Mesendoderm (in vitro differentiated cells): ENCODE measurements around the gene C16orf78.
A peak's percentile ranks its signal among the peaks of the same experiment; 100 is the strongest.

Experiments
- DNase-seq: peaks from one replicate; pipeline ENCODE4 v3.0.0; 2013
- H2AK5ac ChIP-seq: 2 replicates; pipeline ENCODE4 v1.6.1; 2013; ENCODE audit warnings: low read length, inconsistent platforms
- H2BK120ac ChIP-seq: 2 replicates; pipeline ENCODE4 v1.6.1; 2013; ENCODE audit warnings: low read depth, mild to moderate bottlenecking, low read length, moderate library complexity, mixed read lengths
- H2BK15ac ChIP-seq: replicated peaks from 2 replicates; pipeline ENCODE4 v1.6.1; 2013; ENCODE audit warnings: low read depth, mild to moderate bottlenecking, moderate library complexity
- H2BK5ac ChIP-seq: 2 replicates; pipeline ENCODE4 v1.6.1; 2013; ENCODE audit warnings: low read length, inconsistent platforms
- H3K18ac ChIP-seq: 2 replicates; pipeline ENCODE4 v1.6.1; 2013; ENCODE audit warnings: mild to moderate bottlenecking, low read length, mixed read lengths
- H3K23ac ChIP-seq: one replicate; pipeline ENCODE4 v1.6.1; 2013; ENCODE audit warnings: low read length
- H3K27ac ChIP-seq: 2 replicates; pipeline ENCODE4 v1.5.1; 2013; ENCODE audit warnings: low read depth, mild to moderate bottlenecking, inconsistent platforms, low read length, moderate library complexity
- H3K27me3 ChIP-seq: 2 replicates; pipeline ENCODE4 v1.6.1; 2013; ENCODE audit warnings: low read length, control low read depth, mild to moderate bottlenecking, inconsistent platforms; ENCODE audit not compliant: insufficient read depth, poor library complexity
- H3K36me3 ChIP-seq: 2 replicates; pipeline ENCODE4 v1.6.1; 2013; ENCODE audit warnings: low read length, inconsistent platforms; ENCODE audit not compliant: control insufficient read depth, insufficient read depth
- H3K4ac ChIP-seq: one replicate; pipeline ENCODE4 v1.6.1; 2013; ENCODE audit warnings: low read depth, mild to moderate bottlenecking, low read length, moderate library complexity
- H3K4me1 ChIP-seq: 2 replicates; pipeline ENCODE4 v1.6.1; 2013; ENCODE audit warnings: low read depth, low read length, inconsistent platforms; ENCODE audit not compliant: control insufficient read depth
- H3K4me2 ChIP-seq: 2 replicates; pipeline ENCODE4 v1.6.1; 2013; ENCODE audit warnings: low read length
- H3K4me3 ChIP-seq: 2 replicates; pipeline ENCODE4 v1.5.1; 2013; ENCODE audit warnings: mild to moderate bottlenecking, low read length
- H3K56ac ChIP-seq: one replicate; pipeline ENCODE4 v1.6.1; 2013; ENCODE audit warnings: low read length
- H3K79me1 ChIP-seq: 2 replicates; pipeline ENCODE4 v1.6.1; 2013; ENCODE audit warnings: low read length, inconsistent platforms
- H3K79me2 ChIP-seq: 2 replicates; pipeline ENCODE4 v1.6.1; 2013; ENCODE audit warnings: mild to moderate bottlenecking, low read length; ENCODE audit not compliant: control insufficient read depth, insufficient read depth
- H3K9ac ChIP-seq: 2 replicates; pipeline ENCODE4 v1.6.1; 2013; ENCODE audit warnings: low read length, inconsistent platforms
- H4K5ac ChIP-seq: one replicate; pipeline ENCODE4 v1.6.1; 2013; ENCODE audit warnings: low read length
- H4K8ac ChIP-seq: one replicate; pipeline ENCODE4 v1.6.1; 2013; ENCODE audit warnings: low read depth, mild to moderate bottlenecking, control low read depth, low read length, moderate library complexity
- WGBS: extraction: QIAGEN DNeasy Blood & Tissue Kit; methylation state at CpG from one replicate; pipeline ENCODE4 v1.1.7; 2013; ENCODE audit warnings: low lambda C conversion rate, missing lambda C conversion rate; ENCODE audit not compliant: insufficient coverage; ENCODE audit errors: extremely low coverage; 5-methylcytosine and 5-hydroxymethylcytosine counted together

Gene C16orf78

GRCh38 chr16:49376206-49376605 is 2.6 kb downstream of the C16orf78 start:
- no CpG with 5 or more reads among the region's 4 CpGs for WGBS
- H3K27ac ChIP-seq = no peak overlapping the region
- no peak overlapping the region for H3K4me3 ChIP-seq
- H3K79me2 ChIP-seq = no peaks in the 10 kb centered on the region
- peaks cover 8% of the 10 kb centered on the region for H3K4me1 ChIP-seq
- no peak overlapping the region for H3K4me2 ChIP-seq
- H3K36me3 ChIP-seq = no peaks in the 10 kb centered on the region
- H2AK5ac ChIP-seq = no peak overlapping the region
- H4K8ac ChIP-seq = no peak overlapping the region
- no peak overlapping the region for H3K23ac ChIP-seq
- no peak overlapping the region for H2BK15ac ChIP-seq
- no peak overlapping the region for H3K4ac ChIP-seq
- H4K5ac ChIP-seq = no peak overlapping the region
- H3K18ac ChIP-seq = no peak overlapping the region
- H2BK5ac ChIP-seq = no peak overlapping the region
- no peak overlapping the region for H2BK120ac ChIP-seq
- DNase-seq = no peak
- H3K79me1 ChIP-seq = no peaks in the 10 kb centered on the region
- no peak overlapping the region for H3K56ac ChIP-seq
- no peaks in the 10 kb centered on the region for H3K27me3 ChIP-seq
- no peak overlapping the region for H3K9ac ChIP-seq

- H3K4me1 ChIP-seq = peaks cover 8% of the 10 kb centered on the region
- no peaks in the 10 kb centered on the region for H3K27me3 ChIP-seq
- H2BK120ac ChIP-seq = no peak overlapping the region
- H3K9ac ChIP-seq = no peak overlapping the region
- H3K18ac ChIP-seq = no peak overlapping the region
- no peaks in the 10 kb centered on the region for H3K79me2 ChIP-seq
- H3K56ac ChIP-seq = no peak overlapping the region
- H4K8ac ChIP-seq = no peak overlapping the region
- no peak overlapping the region for H2AK5ac ChIP-seq
- no peak overlapping the region for H3K23ac ChIP-seq
- H2BK5ac ChIP-seq = no peak overlapping the region
- no peak overlapping the region for H3K4me3 ChIP-seq
- WGBS = no CpG with 5 or more reads among the region's 7 CpGs
- H4K5ac ChIP-seq = no peak overlapping the region
- no peak overlapping the region for H2BK15ac ChIP-seq
- no peaks in the 10 kb centered on the region for H3K79me1 ChIP-seq
- no peak overlapping the region for H3K27ac ChIP-seq
- no peak for DNase-seq
- H3K36me3 ChIP-seq = no peaks in the 10 kb centered on the region
- no peak overlapping the region for H3K4ac ChIP-seq
- no peak overlapping the region for H3K4me2 ChIP-seq
Measured at GRCh38 chr16:49377196-49377755, 3.7 kb downstream of the C16orf78 start.

- Histone ChIP-seq H3K27me3 (no peaks in the 10 kb centered on the region), H2BK120ac (no peak overlapping the region), H4K8ac (no peak overlapping the region), H3K4me2 (no peak overlapping the region), H3K79me1 (no peaks in the 10 kb centered on the region), H3K4me3 (no peak overlapping the region), H3K36me3 (no peaks in the 10 kb centered on the region), H2BK5ac (no peak overlapping the region), H3K23ac (no peak overlapping the region), H3K27ac (no peak overlapping the region), H3K18ac (no peak overlapping the region), H2BK15ac (no peak overlapping the region), H3K4ac (no peak overlapping the region), H3K4me1 (peaks cover 8% of the 10 kb centered on the region), H3K9ac (no peak overlapping the region), H3K56ac (no peak overlapping the region), H3K79me2 (no peaks in the 10 kb centered on the region), H2AK5ac (no peak overlapping the region), H4K5ac (no peak overlapping the region)
- WGBS = no CpG with 5 or more reads among the region's 11 CpGs
- DNase-seq = no peak
Measured at GRCh38 chr16:49378238-49378637, 4.6 kb downstream of the C16orf78 start.

GRCh38 chr16:49378816-49379215 is 5.2 kb downstream of the C16orf78 start:
- H2BK5ac ChIP-seq = no peak overlapping the region
- H3K23ac ChIP-seq = no peak overlapping the region
- H3K4me3 ChIP-seq = no peak overlapping the region
- no peak overlapping the region for H3K18ac ChIP-seq
- no peak overlapping the region for H4K5ac ChIP-seq
- no CpG with 5 or more reads among the region's 1 CpG for WGBS
- H3K79me1 ChIP-seq = no peaks in the 10 kb centered on the region
- no peaks in the 10 kb centered on the region for H3K79me2 ChIP-seq
- H3K56ac ChIP-seq = no peak overlapping the region
- H3K27ac ChIP-seq = no peak overlapping the region
- H3K4ac ChIP-seq = no peak overlapping the region
- H3K4me1 ChIP-seq = peaks cover 4% of the 10 kb centered on the region
- H3K4me2 ChIP-seq = no peak overlapping the region
- H2AK5ac ChIP-seq = no peak overlapping the region
- DNase-seq = no peak
- H2BK120ac ChIP-seq = no peak overlapping the region
- no peak overlapping the region for H3K9ac ChIP-seq
- no peak overlapping the region for H2BK15ac ChIP-seq
- no peaks in the 10 kb centered on the region for H3K36me3 ChIP-seq
- H4K8ac ChIP-seq = no peak overlapping the region
- no peaks in the 10 kb centered on the region for H3K27me3 ChIP-seq

GRCh38 chr16:49382916-49383315 is 9.3 kb downstream of the C16orf78 start:
- no peak overlapping the region for H2BK120ac ChIP-seq
- WGBS = no CpG with 5 or more reads among the region's 1 CpG
- H3K36me3 ChIP-seq = no peaks in the 10 kb centered on the region
- H3K4me2 ChIP-seq = no peak overlapping the region
- no peak overlapping the region for H2BK5ac ChIP-seq
- H3K4ac ChIP-seq = no peak overlapping the region
- no peak overlapping the region for H3K4me3 ChIP-seq
- H3K27ac ChIP-seq = no peak overlapping the region
- H3K27me3 ChIP-seq = no peaks in the 10 kb centered on the region
- no peaks in the 10 kb centered on the region for H3K79me2 ChIP-seq
- no peak overlapping the region for H4K8ac ChIP-seq
- H3K56ac ChIP-seq = no peak overlapping the region
- no peak overlapping the region for H4K5ac ChIP-seq
- no peak overlapping the region for H2AK5ac ChIP-seq
- H3K23ac ChIP-seq = no peak overlapping the region
- H3K4me1 ChIP-seq = no peaks in the 10 kb centered on the region
- no peak overlapping the region for H2BK15ac ChIP-seq
- H3K79me1 ChIP-seq = no peaks in the 10 kb centered on the region
- DNase-seq = peak; percentile 75
- no peak overlapping the region for H3K9ac ChIP-seq
- H3K18ac ChIP-seq = no peak overlapping the region

- no peaks in the 10 kb centered on the region for H3K27me3 ChIP-seq
- H3K4ac ChIP-seq = no peak overlapping the region
- no peak overlapping the region for H3K4me2 ChIP-seq
- DNase-seq = no peak
- no peak overlapping the region for H2BK5ac ChIP-seq
- H2BK120ac ChIP-seq = no peak overlapping the region
- no CpG with 5 or more reads among the region's 1 CpG for WGBS
- no peak overlapping the region for H2BK15ac ChIP-seq
- H4K8ac ChIP-seq = no peak overlapping the region
- H3K79me2 ChIP-seq = no peaks in the 10 kb centered on the region
- no peaks in the 10 kb centered on the region for H3K79me1 ChIP-seq
- H4K5ac ChIP-seq = no peak overlapping the region
- no peak overlapping the region for H3K27ac ChIP-seq
- no peak overlapping the region for H3K23ac ChIP-seq
- H3K36me3 ChIP-seq = no peaks in the 10 kb centered on the region
- H3K18ac ChIP-seq = no peak overlapping the region
- H3K56ac ChIP-seq = no peak overlapping the region
- no peak overlapping the region for H3K4me3 ChIP-seq
- H3K4me1 ChIP-seq = peaks cover 2% of the 10 kb centered on the region
- no peak overlapping the region for H3K9ac ChIP-seq
- H2AK5ac ChIP-seq = no peak overlapping the region
Measured at GRCh38 chr16:49395021-49395420, 21.4 kb downstream of the C16orf78 start.
